K562 (cell line): ENCODE results near the gene TPBGL. TPM values are rescaled to one million over a fixed set of nuclear protein-coding genes. Genes with fewer than 3 reads are reported as not detected.

Experiments used
- ATAC-seq: fragments of 200-7000 bp; cut with Tn5 transposase; 3 replicates; pipeline ENCODE4 v1.9.1; 2020; ENCODE audit warnings: moderate library complexity
- BruUV-seq: library from RNA; stranded (reverse); fragments of 400-500 nt; replicated peaks from 2 replicates; lab custom pipeline; 2021; lab: Mats Ljungman, UMichigan
- CTCF ChIA-PET: fragments of 300-600 bp; formaldehyde crosslinking; extraction: SDS; loops from one replicate; lab custom pipeline; 2021; ENCODE audit warnings: low intra/inter-chr PET ratio; lab: Yijun Ruan, JAX
- POLR2A ChIA-PET: fragments of 300-600, 350-650 bp; sonication (Branson Sonifier 250); formaldehyde crosslinking; extraction: SDS; loops from one replicate; lab custom pipeline; 2021; ENCODE audit warnings: antibody characterized with exemption, inconsistent platforms; lab: Yijun Ruan, JAX
- DNase-seq, 4 experiments: peaks; one replicate each; pipeline versions ENCODE4 v3.0.0 to v3.0.0-alpha.2; 2011 to 2018; ENCODE audit warnings: low spot score in 3 of 4, mixed read lengths in 3 of 4; ENCODE audit errors: extremely low read depth in 1 of 4
- FAIRE-seq: peaks from 2 replicates; lab custom pipeline; 2011; peaks lifted over from hg19 to GRCh38; lab: Jason Lieb, UNC
- H2AFZ ChIP-seq: 2 replicates; pipeline ENCODE4 v1.6.0; 2011; ENCODE audit warnings: low read depth, low read length, control low read depth, inconsistent platforms
- H3K27ac ChIP-seq: fragments of 200-600 bp; 3 replicates; pipeline ENCODE4 v1.8.0; 2011; ENCODE audit warnings: low read depth, mild to moderate bottlenecking, control low read depth, inconsistent platforms, low read length, moderate library complexity, mixed read lengths; ENCODE audit errors: extremely low read depth
- H3K27me3 ChIP-seq, 2 experiments: fragments of 300-600 bp in 1 of 2; 2 replicates in 1 of 2; 3 replicates in 1 of 2; pipeline versions ENCODE4 v1.6.0 to v1.8.0; 2011; ENCODE audit warnings: inconsistent platforms in 2 of 2, low read length in 2 of 2, mild to moderate bottlenecking in 1 of 2, mixed read lengths in 1 of 2, moderate library complexity in 1 of 2; ENCODE audit not compliant: control insufficient read depth in 2 of 2, insufficient read depth in 2 of 2
- H3K36me3 ChIP-seq: fragments of 300-600 bp; 3 replicates; pipeline ENCODE4 v1.8.0; 2011; ENCODE audit warnings: mild to moderate bottlenecking, low read length, inconsistent platforms; ENCODE audit not compliant: control insufficient read depth, insufficient read depth
- H3K4me1 ChIP-seq, 2 experiments: fragments of 200-600 bp in 1 of 2; replicated peaks in 1 of 2; 2 replicates in 1 of 2; 3 replicates in 1 of 2; pipeline versions ENCODE4 v1.5.1 to v1.8.0; 2011; ENCODE audit warnings: inconsistent platforms in 2 of 2, low read length in 2 of 2, mild to moderate bottlenecking in 1 of 2, mixed read lengths in 1 of 2, moderate library complexity in 1 of 2; ENCODE audit not compliant: control insufficient read depth in 2 of 2, insufficient read depth in 2 of 2
- H3K4me2 ChIP-seq: 2 replicates; pipeline ENCODE4 v1.6.1; 2011; ENCODE audit warnings: low read length, control low read depth, inconsistent platforms, mixed read lengths; ENCODE audit not compliant: insufficient read depth
- H3K4me3 ChIP-seq: fragments of 200-600 bp; sonication (generic), shearing (Covaris generic); 2 replicates; pipeline ENCODE4 v1.5.1; 2016; ENCODE audit warnings: control low read depth, inconsistent platforms
- H3K79me2 ChIP-seq: fragments of 200-600 bp; 3 replicates; pipeline ENCODE4 v1.8.0; 2011; ENCODE audit warnings: low read length, inconsistent platforms; ENCODE audit not compliant: control insufficient read depth, insufficient read depth
- H3K9ac ChIP-seq, 2 experiments: 2 replicates each; pipeline versions ENCODE4 v1.6.0 to v1.6.1; 2011; ENCODE audit warnings: low read depth in 2 of 2, low read length in 2 of 2, control low read depth in 1 of 2, inconsistent platforms in 1 of 2, mild to moderate bottlenecking in 1 of 2, mixed read lengths in 1 of 2; ENCODE audit not compliant: insufficient read depth in 1 of 2
- H3K9me1 ChIP-seq: one replicate; pipeline ENCODE4 v1.6.0; 2011; ENCODE audit warnings: inconsistent platforms, mild to moderate bottlenecking, low read length, moderate library complexity; ENCODE audit not compliant: control insufficient read depth, insufficient read depth
- H3K9me3 ChIP-seq: replicated peaks from 2 replicates; pipeline ENCODE4 v1.5.1; 2011; ENCODE audit warnings: low read depth, low read length, inconsistent platforms; ENCODE audit not compliant: control insufficient read depth, insufficient read depth
- H4K20me1 ChIP-seq: replicated peaks from 2 replicates; pipeline ENCODE4 v1.6.1; 2011; ENCODE audit warnings: low read length, inconsistent platforms, mixed read lengths; ENCODE audit not compliant: control insufficient read depth, insufficient read depth
- CHCHD3 ChIP-seq: fragments of 250-450 bp; sonication (Bioruptor Pico); IDR thresholded peaks from 2 replicates; pipeline ENCODE4 v2.1.2; 2022; ENCODE audit warnings: mild to moderate bottlenecking
- CXXC5 ChIP-seq: fragments of 250-450 bp; sonication (Bioruptor Pico); IDR thresholded peaks from 2 replicates; pipeline ENCODE4 v1.8.0; 2022; ENCODE audit warnings: inconsistent platforms, mild to moderate bottlenecking, moderate library complexity
- LARP7 ChIP-seq: fragments of 450-650 bp; IDR thresholded peaks from 2 replicates; pipeline ENCODE4 v1.6.1; 2016
- ZFP36 ChIP-seq: fragments of 150-350 bp; IDR thresholded peaks from 2 replicates; pipeline ENCODE4 v1.6.1; 2018; ENCODE audit warnings: low read length, low read depth; ENCODE audit not compliant: partially characterized antibody
- ZNF121 ChIP-seq: sonication (generic); formaldehyde crosslinking; conservative IDR thresholded peaks from 2 replicates; pipeline ENCODE4 v1.8.0; 2022; ENCODE audit warnings: missing genetic modification reagents
- WGBS: fragments of 100-300 bp; shearing (Covaris generic); methylation state at CpG from one replicate; pipeline ENCODE4 v1.1.6; 2016; ENCODE audit warnings: low coverage, mixed read lengths; ENCODE audit not compliant: insufficient coverage; ENCODE audit errors: missing lambda C conversion rate; 5-methylcytosine and 5-hydroxymethylcytosine counted together
- in situ Hi-C: fragments of 300-500 bp; cut with MboI; formaldehyde crosslinking; loops from 4 replicates; pipeline ENCODE4 v1.15.0; 2018; ENCODE audit warnings: inconsistent platforms, mixed read lengths
- intact Hi-C: fragments of 100-400 bp; cut with micrococcal nuclease; formaldehyde crosslinking; loops from 2 replicates; pipeline ENCODE4 v1.14.2; 2022
- polyA plus RNA-seq, 8 experiments: library from polyadenylated mRNA; depleted of rRNA in 4 of 8; stranded (reverse) in 5 of 8; unstranded in 3 of 8; fragments of >200 nt; fragmentation: Nextera tagmentation in 2 of 8; fragmentation: Illumina TruSeq in 1 of 8; extraction: Ambion mirVana in 2 of 8; extraction: Trizol in 1 of 8; gene quantifications; 2 replicates each; pipeline versions ENCODE4 v1.2.1 to v1.2.3, GENCODE V29; 2011 to 2014; ENCODE audit warnings: inconsistent platforms in 1 of 8, missing spikeins in 1 of 8
- total RNA-seq, 7 experiments: library from RNA; depleted of rRNA in 6 of 7; stranded (reverse); fragments of >200 nt in 6 of 7; fragmentation: Illumina TruSeq in 2 of 7; extraction: Trizol in 2 of 7; gene quantifications; 2 replicates each; pipeline versions ENCODE4 v1.2.1 to v1.2.3, GENCODE V29; 2011 to 2021; ENCODE audit warnings: low replicate concordance in 1 of 7

Gene TPBGL
- total and polyA plus RNA-seq, 9 of the 15 experiments (the other 6 are each of a cell fraction or from before 2014, with no cell fraction given), result 0.04 to 0.11 (median 0.06) TPM; not detected in 6

DNA sequence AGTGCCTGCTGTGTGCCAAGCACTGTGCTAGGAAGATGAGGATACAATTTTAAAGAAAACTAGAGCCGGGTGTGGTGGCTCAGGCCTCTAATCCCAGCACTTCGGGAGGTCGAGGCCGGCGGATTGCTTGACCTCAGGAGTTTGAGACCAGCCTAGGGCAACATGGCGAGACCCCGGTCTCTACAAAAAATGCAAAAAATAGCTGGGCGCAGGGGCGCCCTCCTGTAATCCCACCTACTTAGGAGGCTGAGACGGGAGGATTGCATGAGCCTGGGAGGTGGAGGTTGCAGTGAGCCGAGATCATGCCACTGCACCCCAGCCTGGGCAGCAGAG lies 8.3 kb downstream of the TPBGL start:
- Histone ChIP-seq H3K4me3 (no peak overlapping the region), H3K27me3 (peaks cover 5 to 6% of the 10 kb centered on the region in 2 experiments), H3K4me2 (no peak overlapping the region), H3K27ac (no peak overlapping the region), H3K9ac (no peak overlapping the region), H3K4me1 (no peaks in the 10 kb centered on the region; a peak in 1 of 5 replicates), H2AFZ (no peak overlapping the region), H3K9me1 (no peaks in the 10 kb centered on the region), H3K36me3 (no peaks in the 10 kb centered on the region), H4K20me1 (no peaks in the 10 kb centered on the region; the same call in 1 of the 2 replicates), H3K79me2 (no peaks in the 10 kb centered on the region), H3K9me3 (no peaks in the 10 kb centered on the region; the same call in 1 of the 2 replicates)
- POLR2A ChIA-PET, result interaction anchor here (0.5 to 1.3 kb wide), 4 partner anchors 9 to 845 kb away, joined by 3 to 11 read pairs (median 4); no protein-coding TSS in a partner anchor
- in situ Hi-C loops, result loop anchor here (5.0 kb wide), 2 partner anchors 227 to 322 kb away; no protein-coding TSS in a partner anchor
- FAIRE-seq (no peak), DNase-seq (no peak), ATAC-seq (no peak)
- CTCF ChIA-PET, result interaction anchor here (0.5 to 4.2 kb wide), 15 partner anchors 34 to 796 kb away, joined by 3 to 92 read pairs (median 5); no protein-coding TSS in a partner anchor
- 16% methylated on average over 11 of the region's 11 CpGs for WGBS
- intact Hi-C loops, result loop anchor here (1.0 to 10.0 kb wide), 5 partner anchors 42 to 544 kb away; no protein-coding TSS in a partner anchor
- TF ChIP-seq ZNF121 (CRISPR knock-in tag) (peak; percentile 72), LARP7 (no peak)
- no TSS peak for BruUV-seq

DNA sequence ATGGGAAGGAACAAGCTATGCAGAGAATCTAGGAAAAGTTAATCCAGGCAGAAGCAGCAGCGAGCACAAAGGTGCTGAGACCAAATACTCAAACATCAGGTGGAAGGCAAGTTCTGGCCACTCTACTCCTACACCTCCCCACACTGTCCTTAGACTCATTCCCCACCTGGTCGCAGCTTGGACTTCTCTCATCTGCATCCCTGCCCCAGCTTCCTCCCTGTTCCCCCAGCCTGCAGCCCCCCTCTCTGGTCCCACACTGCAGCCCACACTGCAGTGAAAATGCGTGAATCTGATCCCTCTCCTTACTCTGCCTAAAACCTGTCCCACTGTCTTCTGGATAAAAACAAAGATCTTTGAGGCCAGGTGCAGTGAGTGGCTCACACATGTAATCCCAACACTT lies 9.1 kb downstream of the TPBGL start:
- Histone ChIP-seq H3K27me3 (no peaks in the 10 kb centered on the region; a peak in 2 of 5 replicates), H3K9ac (no peak overlapping the region), H3K9me1 (no peaks in the 10 kb centered on the region), H3K4me2 (no peak overlapping the region), H3K27ac (no peak overlapping the region), H2AFZ (no peak overlapping the region), H3K9me3 (peaks cover 2% of the 10 kb centered on the region; the same call in 1 of the 2 replicates), H3K79me2 (no peaks in the 10 kb centered on the region), H3K4me1 (no peaks in the 10 kb centered on the region; a peak in 1 of 5 replicates), H4K20me1 (no peaks in the 10 kb centered on the region), H3K36me3 (no peaks in the 10 kb centered on the region), H3K4me3 (no peak overlapping the region)
- no peak for DNase-seq
- intact Hi-C loops, result loop anchor here (5.0 to 10.0 kb wide), 2 partner anchors 42 to 545 kb away; no protein-coding TSS in a partner anchor
- TF ChIP-seq CXXC5 (CRISPR knock-in tag) (no peak), ZFP36 (no peak), CHCHD3 (CRISPR knock-in tag) (no peak)
- no TSS peak for BruUV-seq
- POLR2A ChIA-PET, result interaction anchor here (0.7 kb wide), 1 partner anchor 19 kb away, joined by 3 read pairs; no protein-coding TSS in a partner anchor
- ATAC-seq, result no peak
- WGBS, result 3% methylated on average over 3 of the region's 3 CpGs
- in situ Hi-C loops, result loop anchor here (5.0 kb wide), 2 partner anchors 227 to 322 kb away; no protein-coding TSS in a partner anchor
- no peak for FAIRE-seq
- CTCF ChIA-PET, result interaction anchor here (1.7 to 4.2 kb wide), 5 partner anchors 35 to 547 kb away, joined by 9 to 92 read pairs (median 31); no protein-coding TSS in a partner anchor
